Astrocyte of the spinal cord (primary cell): ENCODE data around the gene DEUP1.
A peak's percentile ranks its signal among the peaks of the same experiment; 100 is the strongest.
"Not testable (repeated sequence)": the region's sequence is repeated elsewhere in the genome, so short reads cannot be mapped to it uniquely, and the experiment has no call there.

Experiments
- DNase-seq: peaks from one replicate; pipeline ENCODE4 v3.0.0; 2011; ENCODE audit warnings: low read depth, low spot score
- H3K4me3 ChIP-seq: 2 replicates; pipeline ENCODE4 v1.5.1; 2011; ENCODE audit warnings: low read depth, mild to moderate bottlenecking, low read length, moderate library complexity
- in situ Hi-C: cut with HindIII; loops from 2 replicates; pipeline ENCODE4 v1.10.0; 2017; ENCODE audit warnings: low sequenced_read_pairs
- TF ChIP-seq, protein P1 (sequence below): IDR thresholded peaks from 2 replicates; pipeline ENCODE4 v1.5.1; 2012; ENCODE audit warnings: low read depth, mild to moderate bottlenecking, low read length, inconsistent platforms

The DEUP1 gene

GRCh38 chr11:93411705-93412104 is 81.2 kb downstream of the DEUP1 start:
- in situ Hi-C loops = no loop called here
- H3K4me3 ChIP-seq = no peak overlapping the region
- DNase-seq = no peak
- TF ChIP-seq, protein P1, sequence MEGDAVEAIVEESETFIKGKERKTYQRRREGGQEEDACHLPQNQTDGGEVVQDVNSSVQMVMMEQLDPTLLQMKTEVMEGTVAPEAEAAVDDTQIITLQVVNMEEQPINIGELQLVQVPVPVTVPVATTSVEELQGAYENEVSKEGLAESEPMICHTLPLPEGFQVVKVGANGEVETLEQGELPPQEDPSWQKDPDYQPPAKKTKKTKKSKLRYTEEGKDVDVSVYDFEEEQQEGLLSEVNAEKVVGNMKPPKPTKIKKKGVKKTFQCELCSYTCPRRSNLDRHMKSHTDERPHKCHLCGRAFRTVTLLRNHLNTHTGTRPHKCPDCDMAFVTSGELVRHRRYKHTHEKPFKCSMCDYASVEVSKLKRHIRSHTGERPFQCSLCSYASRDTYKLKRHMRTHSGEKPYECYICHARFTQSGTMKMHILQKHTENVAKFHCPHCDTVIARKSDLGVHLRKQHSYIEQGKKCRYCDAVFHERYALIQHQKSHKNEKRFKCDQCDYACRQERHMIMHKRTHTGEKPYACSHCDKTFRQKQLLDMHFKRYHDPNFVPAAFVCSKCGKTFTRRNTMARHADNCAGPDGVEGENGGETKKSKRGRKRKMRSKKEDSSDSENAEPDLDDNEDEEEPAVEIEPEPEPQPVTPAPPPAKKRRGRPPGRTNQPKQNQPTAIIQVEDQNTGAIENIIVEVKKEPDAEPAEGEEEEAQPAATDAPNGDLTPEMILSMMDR = no peak

DNA sequence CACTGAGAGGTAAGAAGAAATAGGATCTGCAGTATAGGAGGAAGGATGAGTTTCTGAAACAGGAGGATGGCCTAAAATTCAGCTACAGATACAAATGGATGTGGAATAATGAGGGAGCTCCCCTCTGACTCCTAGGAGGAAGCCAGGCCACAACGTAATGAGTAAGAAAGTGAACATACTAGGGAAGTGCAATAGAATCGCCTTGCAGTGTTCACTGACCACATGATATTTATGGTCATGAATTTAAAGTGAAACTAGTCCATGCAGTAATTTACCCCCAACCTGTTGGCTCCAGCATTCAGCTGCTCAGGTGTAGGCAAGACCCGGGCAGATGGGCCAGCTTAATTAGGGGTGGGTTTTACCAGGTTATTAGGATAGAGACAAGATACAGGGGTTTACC is 101.7 kb downstream of the DEUP1 start:
- H3K4me3 ChIP-seq = no peak overlapping the region
- DNase-seq = no peak
- TF ChIP-seq, protein P1 = no peak
- in situ Hi-C loops = no loop called here

DNA sequence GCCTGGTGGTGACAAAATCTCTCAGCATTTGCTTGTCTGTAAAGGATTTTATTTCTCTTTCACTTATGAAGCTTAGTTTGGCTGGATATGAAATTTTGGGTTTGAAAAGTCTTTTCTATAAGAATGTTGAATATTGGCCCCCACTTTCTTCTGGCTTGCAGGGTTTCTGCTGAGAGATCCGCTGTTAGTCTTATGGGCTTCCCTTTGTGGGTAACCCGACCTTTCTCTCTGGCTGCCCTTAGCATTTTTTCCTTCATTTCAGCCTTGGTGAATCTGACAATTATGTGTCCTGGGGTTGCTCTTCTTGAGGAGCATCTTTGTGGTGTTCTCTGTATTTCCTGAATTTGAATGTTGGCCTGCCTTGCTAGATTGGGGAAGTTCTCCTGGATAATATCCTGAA is 112.7 kb downstream of the DEUP1 start:
- in situ Hi-C loops, H3K4me3 ChIP-seq, DNase-seq: not testable (repeated sequence)

DNA sequence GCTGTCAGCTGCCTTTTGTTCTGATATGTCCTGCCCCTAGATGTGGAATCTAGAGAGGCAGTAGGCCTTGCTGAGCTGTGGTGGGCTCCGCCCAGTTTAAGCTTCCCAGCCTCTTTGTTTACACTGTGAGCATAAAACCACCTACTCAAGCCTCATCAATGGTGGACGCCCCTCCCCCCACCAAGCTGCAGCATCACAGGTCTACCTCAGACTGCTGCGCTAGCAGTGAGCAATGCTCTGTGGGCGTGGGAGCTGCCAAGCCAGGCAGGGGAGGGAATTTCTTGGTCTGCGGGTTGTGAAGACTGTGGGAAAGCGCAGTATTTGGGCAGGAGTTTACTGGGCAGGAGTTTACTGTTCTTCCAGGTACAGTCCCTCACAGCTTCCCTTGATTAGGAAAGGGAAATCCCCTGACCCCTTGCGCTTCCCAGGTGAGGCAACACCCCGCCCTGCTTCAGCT is 114.1 kb downstream of the DEUP1 start:
- TF ChIP-seq, protein P1 = no peak
- peak; percentile 55 for DNase-seq
- in situ Hi-C loops = no loop called here
- no peak overlapping the region for H3K4me3 ChIP-seq

DNA sequence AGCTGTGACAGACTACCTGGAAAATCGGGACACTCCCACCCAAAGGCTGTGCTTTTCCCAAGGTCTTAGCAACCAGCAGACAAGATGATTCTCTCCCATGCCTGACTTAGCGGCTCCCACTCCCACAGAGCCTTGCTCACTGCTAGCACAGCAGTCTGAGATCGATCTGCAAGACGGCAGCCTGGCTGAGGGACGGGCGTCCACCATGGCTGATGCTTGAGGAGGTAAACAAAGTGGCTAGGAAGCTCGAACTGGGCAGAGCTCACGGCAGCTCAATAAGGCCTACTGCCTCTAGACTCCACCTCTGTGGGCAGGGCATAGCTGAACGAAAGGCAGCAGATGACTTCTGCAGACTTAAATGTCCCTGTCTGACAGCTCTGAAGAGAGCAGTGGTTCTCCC is 127.7 kb downstream of the DEUP1 start:
- in situ Hi-C loops = no loop called here
- H3K4me3 ChIP-seq = no peak overlapping the region
- DNase-seq = no peak
- TF ChIP-seq, protein P1 = no peak

DNA sequence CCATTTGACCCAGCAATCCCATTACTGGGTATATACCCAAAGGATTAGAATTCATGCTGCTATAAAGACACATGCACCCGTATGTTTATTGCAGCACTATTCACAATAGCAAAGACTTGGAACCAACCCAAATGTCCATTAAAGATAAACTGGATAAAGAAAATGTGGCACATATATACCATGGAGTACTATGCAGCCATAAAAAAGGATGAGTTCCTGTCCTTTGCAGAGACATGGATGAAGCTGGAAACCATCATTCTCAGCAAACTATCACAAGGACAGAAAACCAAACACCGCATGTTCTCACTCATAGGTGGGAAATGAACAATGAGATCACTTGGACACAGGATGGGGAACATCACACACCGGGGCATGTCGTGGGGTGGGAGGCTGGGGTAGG is 133.1 kb downstream of the DEUP1 start:
- H3K4me3 ChIP-seq, DNase-seq, in situ Hi-C loops: not testable (repeated sequence)

DNA sequence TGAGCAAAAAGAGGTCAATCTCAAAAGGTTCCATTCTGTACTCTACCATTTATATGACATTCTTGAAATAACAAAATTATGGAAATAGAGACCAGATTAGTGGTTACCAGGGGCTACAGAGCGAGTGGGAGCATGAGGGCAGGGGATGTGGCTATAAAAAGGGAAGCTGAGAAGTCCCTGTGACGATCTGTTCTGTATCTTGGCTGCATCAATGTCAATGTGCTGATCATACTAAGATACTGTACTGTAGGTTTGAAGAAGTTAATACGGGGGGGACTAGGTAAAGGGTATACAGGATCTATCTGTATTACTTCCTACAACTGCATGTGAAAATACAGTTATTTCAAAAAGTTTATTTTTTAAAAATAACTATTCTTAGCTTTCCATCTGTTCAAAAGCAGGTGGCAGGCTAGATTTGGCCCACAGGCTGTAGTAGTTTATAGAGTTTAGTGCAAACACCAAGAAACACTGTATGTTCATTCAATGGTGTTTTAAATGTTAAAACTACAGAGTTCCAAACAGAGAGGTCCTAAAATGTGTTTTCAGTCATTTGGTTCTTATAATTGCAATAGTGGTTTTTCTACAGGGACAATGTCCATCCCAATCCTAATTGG is 134.5 kb downstream of the DEUP1 start:
- in situ Hi-C loops = no loop called here
- TF ChIP-seq, protein P1 = no peak

DNA sequence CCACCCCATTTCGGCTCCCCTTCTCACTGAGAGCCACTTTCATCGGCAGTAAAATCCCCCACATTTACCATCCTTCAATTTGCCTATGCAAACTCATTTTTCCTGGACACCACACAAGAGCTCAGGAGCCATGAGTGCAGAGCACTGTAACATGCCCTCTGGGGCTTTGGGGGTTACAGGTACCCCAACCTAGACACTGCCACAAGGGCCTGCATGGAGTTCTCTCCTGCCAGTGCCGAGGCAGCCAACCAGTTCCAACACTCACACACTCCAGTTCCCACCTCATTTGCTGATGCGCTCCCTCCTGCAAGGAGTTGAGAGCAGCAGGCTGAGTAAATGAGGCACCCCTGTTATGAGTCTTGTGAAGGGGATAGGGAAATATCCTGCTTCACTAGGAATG is 136.5 kb downstream of the DEUP1 start:
- TF ChIP-seq, protein P1 = no peak
- DNase-seq = no peak
- in situ Hi-C loops = no loop called here
- H3K4me3 ChIP-seq = no peak overlapping the region

More for the DNA sequence above, 134.5 kb downstream of the DEUP1 start:
- no peak overlapping the region for H3K4me3 ChIP-seq
- no peak for DNase-seq
